ENCODE data around the gene PEAK1. TPM values are rescaled to one million over a fixed set of nuclear protein-coding genes. Genes with fewer than 3 reads are reported as not detected.

PEAK1 gene
- total and polyA plus RNA-seq, 2 experiments from 2014 or later, result 7.8 to 34.1 TPM

GRCh38 chr15:77224352-77224751, 195.6 kb downstream of the PEAK1 start:
- no peak overlapping the region for H2AFZ ChIP-seq
- H3K4me1 ChIP-seq (ENCODE audit: insufficient read depth), result peaks cover 13% of the 10 kb centered on the region; the same call in 1 of the 2 replicates
- Mint-ChIP-seq H3K4me1 (peaks cover 42% of the 10 kb centered on the region), H3K27me3 (ENCODE audit: insufficient read depth, low read depth, poor library complexity) (no peaks in the 10 kb centered on the region), H3K4me3 (no peak overlapping the region), H3K27ac (peak overlapping the region; percentile 16), H3K36me3 (ENCODE audit: low read depth) (no peaks in the 10 kb centered on the region), H3K9me3 (no peaks in the 10 kb centered on the region)
- TF ChIP-seq REST (IDR thresholded peaks at IDR 0.05; ENCODE audit: unreplicated experiment), result no peak
- TF ChIP-seq ZNF331 (CRISPR knock-in tag; IDR thresholded peaks at IDR 0.05; ENCODE audit: low read depth), result no peak
- H3K4me3 ChIP-seq, result no peak overlapping the region
- H3K27ac ChIP-seq (ENCODE audit: low read depth), result peak overlapping the region; percentile 30; the same call in 1 of the 2 replicates
- no peaks in the 10 kb centered on the region for H3K36me3 ChIP-seq (ENCODE audit: insufficient read depth)
- no peaks in the 10 kb centered on the region for H3K27me3 ChIP-seq (ENCODE audit: insufficient read depth)
- H3K79me2 ChIP-seq (replicated peaks; ENCODE audit: insufficient read depth), result no peaks in the 10 kb centered on the region
- H4K20me1 ChIP-seq (replicated peaks; ENCODE audit: insufficient read depth), result no peaks in the 10 kb centered on the region
- no peaks in the 10 kb centered on the region for H3K9me2 ChIP-seq (ENCODE audit: insufficient read depth)
- no peaks in the 10 kb centered on the region for H3F3A ChIP-seq (replicated peaks; ENCODE audit: low read depth)
- DNase-seq (ENCODE audit: low spot score), result no peak
- no peak for ATAC-seq
- peak overlapping the region; percentile 16; the same call in 1 of the 2 replicates for H3K4me2 ChIP-seq

DNA sequence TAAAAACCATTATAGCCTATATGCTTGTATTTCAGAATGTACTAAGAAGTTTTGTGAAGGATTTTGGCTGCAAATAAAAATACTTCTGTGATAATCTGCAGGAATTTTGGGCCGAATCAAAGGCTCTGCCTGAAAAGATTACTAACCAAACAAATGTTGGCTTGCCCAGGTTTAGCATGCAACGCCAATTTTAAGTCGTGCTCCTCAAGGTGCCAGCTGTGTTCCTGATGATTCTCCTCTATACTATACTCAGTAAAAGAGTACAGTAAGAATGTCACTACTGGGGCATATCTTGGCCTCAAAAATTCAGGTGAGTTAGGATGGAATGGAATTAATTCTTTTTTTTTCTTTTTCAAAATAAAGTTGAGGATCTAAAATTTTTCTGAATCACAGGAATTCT, 198.2 kb downstream of the PEAK1 start:
- no peaks in the 10 kb centered on the region for H3K36me3 Mint-ChIP-seq (ENCODE audit: low read depth)
- Histone ChIP-seq H3F3A (replicated peaks; ENCODE audit: low read depth) (no peaks in the 10 kb centered on the region), H3K27ac (ENCODE audit: low read depth) (no peak overlapping the region), H3K27me3 (ENCODE audit: insufficient read depth) (no peaks in the 10 kb centered on the region), H3K4me1 (ENCODE audit: insufficient read depth) (peaks cover 13% of the 10 kb centered on the region; the same call in 1 of the 2 replicates), H3K79me2 (replicated peaks; ENCODE audit: insufficient read depth) (no peaks in the 10 kb centered on the region), H4K20me1 (replicated peaks; ENCODE audit: insufficient read depth) (no peaks in the 10 kb centered on the region), H3K4me3 (no peak overlapping the region), H2AFZ (no peak overlapping the region), H3K9me2 (ENCODE audit: insufficient read depth) (no peaks in the 10 kb centered on the region), H3K36me3 (ENCODE audit: insufficient read depth) (no peaks in the 10 kb centered on the region), H3K4me2 (no peak overlapping the region)
- H3K4me1 Mint-ChIP-seq, result peaks cover 47% of the 10 kb centered on the region
- ATAC-seq, result no peak
- TF ChIP-seq JUNB (IDR thresholded peaks at IDR 0.05; ENCODE audit: unreplicated experiment), result no peak
- TF ChIP-seq NANOG (IDR thresholded peaks at IDR 0.05; ENCODE audit: borderline replicate concordance), result no peak
- no peak for TF ChIP-seq ZNF331 (CRISPR knock-in tag; IDR thresholded peaks at IDR 0.05; ENCODE audit: low read depth)
- no peak for DNase-seq (ENCODE audit: low spot score)
- H3K9me3 Mint-ChIP-seq, result no peaks in the 10 kb centered on the region
- no peaks in the 10 kb centered on the region for H3K27me3 Mint-ChIP-seq (ENCODE audit: insufficient read depth, low read depth, poor library complexity)
- H3K4me3 Mint-ChIP-seq, result no peak overlapping the region
- no peak overlapping the region for H3K27ac Mint-ChIP-seq

DNA sequence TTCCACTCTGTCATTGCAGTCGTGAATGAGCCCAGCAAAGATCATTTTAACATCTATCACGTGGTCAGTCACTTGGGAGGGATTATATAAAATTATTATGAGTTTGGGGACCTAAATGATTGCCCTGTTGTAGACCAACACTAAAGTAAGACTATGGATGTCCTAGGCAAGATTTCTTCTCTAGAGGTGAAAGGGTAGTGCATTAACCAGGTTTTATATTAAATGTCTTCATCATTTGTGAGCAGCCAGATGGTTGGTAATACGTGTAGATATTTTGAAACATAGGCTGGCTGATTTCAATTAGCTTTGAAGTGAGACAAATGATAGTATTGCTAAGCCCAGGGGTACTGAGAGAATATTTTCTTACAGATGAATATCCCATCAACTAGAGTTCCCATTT, 198.7 kb downstream of the PEAK1 start:
- no peaks in the 10 kb centered on the region for H3K27me3 Mint-ChIP-seq (ENCODE audit: insufficient read depth, low read depth, poor library complexity)
- no peaks in the 10 kb centered on the region for H3K9me3 Mint-ChIP-seq
- no peak for TF ChIP-seq EZH2 (IDR thresholded peaks at IDR 0.05; ENCODE audit: low read depth, unreplicated experiment)
- Histone ChIP-seq H3K4me3 (no peak overlapping the region), H3K79me2 (replicated peaks; ENCODE audit: insufficient read depth) (no peaks in the 10 kb centered on the region), H2AFZ (no peak overlapping the region), H3K27ac (ENCODE audit: low read depth) (no peak overlapping the region), H3K4me1 (ENCODE audit: insufficient read depth) (peaks cover 13% of the 10 kb centered on the region; the same call in 1 of the 2 replicates), H3F3A (replicated peaks; ENCODE audit: low read depth) (no peaks in the 10 kb centered on the region), H4K20me1 (replicated peaks; ENCODE audit: insufficient read depth) (no peaks in the 10 kb centered on the region), H3K4me2 (no peak overlapping the region), H3K36me3 (ENCODE audit: insufficient read depth) (no peaks in the 10 kb centered on the region), H3K9me2 (ENCODE audit: insufficient read depth) (no peaks in the 10 kb centered on the region), H3K27me3 (ENCODE audit: insufficient read depth) (no peaks in the 10 kb centered on the region)
- no peaks in the 10 kb centered on the region for H3K36me3 Mint-ChIP-seq (ENCODE audit: low read depth)
- H3K4me3 Mint-ChIP-seq, result no peak overlapping the region
- ATAC-seq, result no peak
- peaks cover 42% of the 10 kb centered on the region for H3K4me1 Mint-ChIP-seq
- DNase-seq (ENCODE audit: low spot score), result no peak
- no peak overlapping the region for H3K27ac Mint-ChIP-seq
